H1 (cell line): ENCODE results near the gene ZNF175. TPM values are rescaled to one million over a fixed set of nuclear protein-coding genes. Genes with fewer than 3 reads are reported as not detected.

Experiments used
- CTCF ChIA-PET: fragments of 300-600 bp; sonication (Branson Sonifier 250); formaldehyde crosslinking; loops from one replicate; lab custom pipeline; 2021; ENCODE audit not compliant: partially characterized antibody; lab: Charles Lee
- POLR2A ChIA-PET: fragments of 300-600 bp; sonication (Branson Sonifier 250); formaldehyde crosslinking; loops from one replicate; lab custom pipeline; 2021; ENCODE audit warnings: inconsistent platforms; ENCODE audit not compliant: partially characterized antibody; lab: Charles Lee
- DNase-seq, 2 experiments: peaks; one replicate each; pipeline versions ENCODE4 v3.0.0 to v3.0.0-alpha.2; 2010 to 2022; ENCODE audit warnings: low spot score in 2 of 2, low read depth in 1 of 2, mixed read lengths in 1 of 2
- FAIRE-seq: peaks from 2 replicates; lab custom pipeline; 2011; peaks lifted over from hg19 to GRCh38; lab: Jason Lieb, UNC
- H2AFZ ChIP-seq: 2 replicates; pipeline ENCODE4 v1.8.1; 2012; ENCODE audit warnings: low read length, inconsistent platforms
- H2AK5ac ChIP-seq: 2 replicates; pipeline ENCODE4 v1.6.1; 2013; ENCODE audit warnings: low read depth, low read length
- H2BK120ac ChIP-seq: replicated peaks from 2 replicates; pipeline ENCODE3; 2013; ENCODE audit warnings: low read depth, low read length, inconsistent platforms
- H2BK12ac ChIP-seq: 2 replicates; pipeline ENCODE4 v1.6.1; 2013; ENCODE audit warnings: low read depth, low read length
- H2BK15ac ChIP-seq: 2 replicates; pipeline ENCODE4 v1.6.1; 2013; ENCODE audit warnings: low read length
- H2BK20ac ChIP-seq: 2 replicates; pipeline ENCODE4 v1.6.1; 2013; ENCODE audit warnings: low read length
- H2BK5ac ChIP-seq: 2 replicates; pipeline ENCODE4 v1.6.1; 2013; ENCODE audit warnings: low read depth, low read length
- H3K14ac ChIP-seq: 2 replicates; pipeline ENCODE4 v1.6.1; 2013; ENCODE audit warnings: inconsistent platforms; ENCODE audit not compliant: insufficient read length
- H3K18ac ChIP-seq: 2 replicates; pipeline ENCODE4 v1.6.1; 2013; ENCODE audit warnings: low read length; ENCODE audit errors: extremely low read depth
- H3K23ac ChIP-seq: 2 replicates; pipeline ENCODE4 v1.6.1; 2013; ENCODE audit warnings: inconsistent platforms; ENCODE audit not compliant: insufficient read length
- H3K23me2 ChIP-seq: 2 replicates; pipeline ENCODE4 v1.6.1; 2013; ENCODE audit warnings: low read depth, low read length
- H3K27ac ChIP-seq: 2 replicates; pipeline ENCODE4 v1.6.1; 2011; ENCODE audit warnings: low read depth, low read length, inconsistent platforms
- H3K27me3 ChIP-seq, 4 experiments: replicated peaks in 1 of 4; 1 replicate in 1 of 4; 2 replicates in 3 of 4; pipeline versions ENCODE4 v1.6.1 to v1.8.1; 2011 to 2013; ENCODE audit warnings: low read length in 3 of 4, mild to moderate bottlenecking in 3 of 4, inconsistent platforms in 2 of 4, mixed read lengths in 2 of 4, moderate library complexity in 1 of 4; ENCODE audit not compliant: control insufficient read depth in 3 of 4, insufficient read depth in 3 of 4; ENCODE audit errors: extremely low read depth in 1 of 4
- H3K36me3 ChIP-seq, 4 experiments: 2 replicates each; pipeline versions ENCODE4 v1.6.1 to v1.8.1; 2011 to 2013; ENCODE audit warnings: mild to moderate bottlenecking in 4 of 4, low read length in 3 of 4, moderate library complexity in 2 of 4, control low read depth in 1 of 4, inconsistent platforms in 1 of 4; ENCODE audit not compliant: insufficient read depth in 4 of 4, control insufficient read depth in 2 of 4
- H3K4ac ChIP-seq: replicated peaks from 2 replicates; pipeline ENCODE3; 2013; ENCODE audit warnings: low read length, low read depth, mixed read lengths, inconsistent platforms; ENCODE audit not compliant: insufficient read length
- H3K4me1 ChIP-seq, 4 experiments: replicated peaks in 1 of 4; 1 replicate in 1 of 4; 2 replicates in 3 of 4; pipeline versions ENCODE4 v1.6.1 to v1.8.1; 2011 to 2013; ENCODE audit warnings: low read length in 3 of 4, inconsistent platforms in 2 of 4, mixed read lengths in 1 of 4; ENCODE audit not compliant: insufficient read depth in 4 of 4, control insufficient read depth in 3 of 4
- H3K4me2 ChIP-seq, 2 experiments: 2 replicates each; pipeline versions ENCODE4 v1.6.1 to v1.8.1; 2011 to 2013; ENCODE audit warnings: low read depth in 2 of 2, low read length in 2 of 2, control low read depth in 1 of 2, inconsistent platforms in 1 of 2, mild to moderate bottlenecking in 1 of 2; ENCODE audit not compliant: insufficient read depth in 1 of 2
- H3K4me3 ChIP-seq, 4 experiments: fragments of 200-600, 300-600 bp in 1 of 4; sonication (generic), shearing (Covaris generic), sonication (Bioruptor Twin) in 1 of 4; 2 replicates each; pipeline versions ENCODE4 v1.5.1 to v1.8.1; 2011 to 2016; ENCODE audit warnings: low read length in 4 of 4, low read depth in 3 of 4, control low read depth in 2 of 4, inconsistent platforms in 2 of 4, mild to moderate bottlenecking in 2 of 4, mixed read lengths in 1 of 4, moderate library complexity in 1 of 4; ENCODE audit not compliant: insufficient read depth in 2 of 4; ENCODE audit errors: extremely low read depth in 1 of 4
- H3K56ac ChIP-seq: replicated peaks from 2 replicates; pipeline ENCODE3; 2013; ENCODE audit warnings: low read depth, mild to moderate bottlenecking, mixed read lengths, low read length, inconsistent platforms; ENCODE audit not compliant: insufficient read length
- H3K79me1 ChIP-seq: 2 replicates; pipeline ENCODE4 v1.6.1; 2013; ENCODE audit warnings: low read depth, low read length, control low read depth
- H3K79me2 ChIP-seq, 2 experiments: 2 replicates each; pipeline versions ENCODE4 v1.6.1 to v1.8.1; 2012 to 2013; ENCODE audit warnings: low read length in 2 of 2, mild to moderate bottlenecking in 2 of 2, inconsistent platforms in 1 of 2; ENCODE audit not compliant: insufficient read depth in 2 of 2, control insufficient read depth in 1 of 2
- H3K9ac ChIP-seq, 4 experiments: replicated peaks in 1 of 4; 1 replicate in 1 of 4; 2 replicates in 3 of 4; pipeline versions ENCODE4 v1.6.1 to v1.8.1; 2011 to 2013; ENCODE audit warnings: low read depth in 3 of 4, low read length in 3 of 4, control low read depth in 2 of 4, mild to moderate bottlenecking in 2 of 4, moderate library complexity in 2 of 4, inconsistent platforms in 1 of 4; ENCODE audit errors: extremely low read depth in 1 of 4
- H3K9me3 ChIP-seq, 2 experiments: 2 replicates each; pipeline versions ENCODE4 v1.6.1 to v1.8.1; 2012 to 2013; ENCODE audit warnings: mild to moderate bottlenecking in 2 of 2, moderate library complexity in 2 of 2, control low read depth in 1 of 2, inconsistent platforms in 1 of 2, low read depth in 1 of 2, low read length in 1 of 2, mixed read lengths in 1 of 2; ENCODE audit not compliant: insufficient read depth in 2 of 2
- H4K20me1 ChIP-seq, 2 experiments: replicated peaks in 1 of 2; 2 replicates each; pipeline versions ENCODE3 to v1.8.1; 2011 to 2013; ENCODE audit warnings: inconsistent platforms in 2 of 2, low read length in 2 of 2, mild to moderate bottlenecking in 1 of 2; ENCODE audit not compliant: insufficient read depth in 2 of 2, control insufficient read depth in 1 of 2
- H4K5ac ChIP-seq: 2 replicates; pipeline ENCODE4 v1.6.1; 2013; ENCODE audit warnings: low read length, low read depth, mixed read lengths, inconsistent platforms; ENCODE audit not compliant: insufficient read length
- H4K8ac ChIP-seq: 2 replicates; pipeline ENCODE4 v1.8.0; 2013; ENCODE audit warnings: mild to moderate bottlenecking, moderate library complexity, low read length, inconsistent platforms; ENCODE audit not compliant: insufficient read depth; ENCODE audit errors: extremely low read depth
- H4K91ac ChIP-seq: replicated peaks from 2 replicates; pipeline ENCODE3; 2013; ENCODE audit warnings: low read length, mixed read lengths, inconsistent platforms; ENCODE audit not compliant: insufficient read length
- KDM4A ChIP-seq: IDR thresholded peaks from one replicate; pipeline ENCODE4 v1.7.1; 2012; ENCODE audit warnings: low read depth, mild to moderate bottlenecking, moderate library complexity, low read length, inconsistent platforms; ENCODE audit not compliant: severe bottlenecking
- MAFK ChIP-seq: IDR thresholded peaks from 2 replicates; pipeline ENCODE4 v1.6.1; 2012; ENCODE audit warnings: low read depth, mild to moderate bottlenecking, improper control_type of control experiment, low read length
- SIX5 ChIP-seq: IDR thresholded peaks from 2 replicates; pipeline ENCODE4 v1.6.1; 2011; ENCODE audit warnings: mild to moderate bottlenecking, low read depth, low read length
- SP2 ChIP-seq: IDR thresholded peaks from 2 replicates; pipeline ENCODE4 v1.6.1; 2012; ENCODE audit warnings: mild to moderate bottlenecking, low read length, inconsistent platforms
- WGBS, 2 experiments: shearing (Covaris generic) in 1 of 2; methylation state at CpG; one replicate each; pipeline versions ENCODE4 v1.1.6 to v1.1.7; 2013 to 2015; ENCODE audit warnings: low lambda C conversion rate in 2 of 2, mixed read lengths in 2 of 2, inconsistent platforms in 1 of 2, low coverage in 1 of 2, missing lambda C conversion rate in 1 of 2; ENCODE audit not compliant: insufficient replicate concordance in 2 of 2, insufficient coverage in 1 of 2, insufficient read length in 1 of 2; ENCODE audit errors: extremely low coverage in 1 of 2, missing lambda C conversion rate in 1 of 2; 5-methylcytosine and 5-hydroxymethylcytosine counted together
- polyA plus RNA-seq, 7 experiments: library from polyadenylated mRNA; depleted of rRNA in 3 of 7; stranded (reverse) in 5 of 7; unstranded in 2 of 7; fragments of >200 nt in 5 of 7; fragments of 200-250 nt in 2 of 7; gene quantifications; 1 replicate in 5 of 7; 2 replicates in 1 of 7; 4 replicates in 1 of 7; pipeline versions ENCODE4 v1.2.1 to v1.2.3, GENCODE V29; 2011 to 2013; ENCODE audit warnings: missing spikeins in 2 of 7, mixed read lengths in 2 of 7
- total RNA-seq: library from RNA; stranded (reverse); fragmentation: NEBNext Ultra II Directional; extraction: Animal tissue kit (Norgen Biotek cat#: 25700); gene quantifications from 2 replicates; pipeline ENCODE4 v1.2.1, GENCODE V29; 2021

The ZNF175 gene
- total and polyA plus RNA-seq, 2 of the 8 experiments (the other 6 are each of a cell fraction or from before 2014, with no cell fraction given) = 1.7 to 11.1 TPM

GRCh38 chr19:51571599-51571998, 516 bp downstream of the ZNF175 start:
- H4K91ac ChIP-seq = no peak overlapping the region
- H3K79me2 ChIP-seq = peaks cover 0 to 17% of the 10 kb centered on the region in 2 experiments; a peak in 2 of 4 replicates
- H2BK120ac ChIP-seq = no peak overlapping the region
- H2AFZ ChIP-seq = no peak overlapping the region; the same call in 1 of the 2 replicates
- H3K18ac ChIP-seq = no peak overlapping the region
- H3K9ac ChIP-seq = peak overlapping the region in 3 of 4 experiments; percentile 45 to 74 (median 56); a peak in 5 of 7 replicates
- ChIA-PET POLR2A (interaction anchor here (1.6 kb wide), 1 partner anchor 10 kb away, joined by 5 read pairs; no protein-coding TSS in a partner anchor), CTCF (no interaction called here)
- TF ChIP-seq SIX5 (no peak), SP2 (no peak), KDM4A (peak; percentile 36), MAFK (no peak)
- H3K4ac ChIP-seq = no peak overlapping the region
- H2BK20ac ChIP-seq = no peak overlapping the region
- H3K4me1 ChIP-seq = peaks cover 0 to 3% (median 2%) of the 10 kb centered on the region in 4 experiments; a peak in 4 of 7 replicates
- H3K27me3 ChIP-seq = no peaks in the 10 kb centered on the region
- H4K8ac ChIP-seq = peak overlapping the region; percentile 30
- H3K36me3 ChIP-seq = peaks cover 0 to 9% (median 3%) of the 10 kb centered on the region in 4 experiments; a peak in 4 of 8 replicates
- no peak overlapping the region for H2BK15ac ChIP-seq
- H3K79me1 ChIP-seq = peaks cover 4% of the 10 kb centered on the region; the same call in 1 of the 2 replicates
- H3K9me3 ChIP-seq = no peaks in the 10 kb centered on the region
- H2BK5ac ChIP-seq = no peak overlapping the region
- peaks cover 4% of the 10 kb centered on the region for H3K23me2 ChIP-seq
- H2BK12ac ChIP-seq = 0 out of 2 replicates have a peak overlapping the region, but pooled peaks have one; percentile 39
- H3K14ac ChIP-seq = no peak overlapping the region
- H4K20me1 ChIP-seq = no peaks in the 10 kb centered on the region
- 10% methylated on average over 8 of the region's 8 CpGs; no CpG with 5 or more reads in 1 of the 2 experiments for WGBS, 2 experiments
- peak overlapping the region; percentile 87 to 91 for H3K4me2 ChIP-seq
- no peak overlapping the region for H4K5ac ChIP-seq
- H2AK5ac ChIP-seq = no peak overlapping the region
- no peak overlapping the region for H3K27ac ChIP-seq
- H3K56ac ChIP-seq = no peak overlapping the region
- H3K23ac ChIP-seq = no peak overlapping the region
- FAIRE-seq = no peak
- DNase-seq = no peak
- peak overlapping the region; percentile 64 to 90 (median 70) for H3K4me3 ChIP-seq
